Natural killer cell (primary cell): Measurements from ENCODE around the gene HOXD10. TPM values are rescaled to one million over a fixed set of nuclear protein-coding genes. Genes with fewer than 3 reads are reported as not detected.

ENCODE experiments used
- ATAC-seq, 3 donors: fragments of 150-1000 bp in 2 of 3; fragments of 200-7000 bp in 1 of 3; cut with Tn5 transposase; 1 replicate in 1 of 3; 2 replicates in 2 of 3; pipeline ENCODE4 v1.10.0; 2021; ENCODE audit warnings: mild to moderate bottlenecking in 2 of 3, moderate library complexity in 2 of 3
- DNase-seq, 2 donors: peaks; one replicate each; pipeline versions ENCODE4 v3.0.0 to v3.0.0-alpha.2; 2013 to 2021; ENCODE audit warnings: mixed read lengths in 1 of 2
- H3K27ac ChIP-seq: one replicate; pipeline ENCODE4 v1.5.1; 2013; ENCODE audit warnings: mild to moderate bottlenecking, low read length
- H3K27me3 ChIP-seq: one replicate; pipeline ENCODE4 v1.6.1; 2013; ENCODE audit warnings: low read length; ENCODE audit not compliant: control insufficient read depth, insufficient read depth
- H3K36me3 ChIP-seq: one replicate; pipeline ENCODE4 v1.6.1; 2013; ENCODE audit warnings: low read length; ENCODE audit not compliant: control insufficient read depth, insufficient read depth
- H3K4me1 ChIP-seq: one replicate; pipeline ENCODE4 v1.6.1; 2013; ENCODE audit warnings: low read length; ENCODE audit not compliant: control insufficient read depth, insufficient read depth
- H3K4me3 ChIP-seq: one replicate; pipeline ENCODE4 v1.5.1; 2013; ENCODE audit warnings: low read length
- H3K9me3 ChIP-seq: one replicate; pipeline ENCODE4 v1.6.1; 2013; ENCODE audit warnings: low read length; ENCODE audit not compliant: control insufficient read depth, insufficient read depth
- H3K27ac Mint-ChIP-seq, 2 donors: one replicate each; pipeline ENCODE4 v1.8.0; 2022; ENCODE audit warnings: mild to moderate bottlenecking in 2 of 2, mixed read lengths in 2 of 2, moderate library complexity in 1 of 2
- H3K27me3 Mint-ChIP-seq, 2 donors: one replicate each; pipeline ENCODE4 v1.8.0; 2022; ENCODE audit warnings: low read depth in 2 of 2, mixed read lengths in 2 of 2
- H3K36me3 Mint-ChIP-seq: one replicate; pipeline ENCODE4 v1.8.0; 2022; ENCODE audit warnings: mixed read lengths
- H3K4me1 Mint-ChIP-seq, 2 donors: one replicate each; pipeline ENCODE4 v1.8.0; 2022; ENCODE audit warnings: mixed read lengths in 2 of 2
- H3K4me3 Mint-ChIP-seq: one replicate; pipeline ENCODE4 v1.8.0; 2022; ENCODE audit warnings: mild to moderate bottlenecking, moderate library complexity, mixed read lengths
- H3K9me3 Mint-ChIP-seq, 2 donors: one replicate each; pipeline ENCODE4 v1.8.0; 2022; ENCODE audit warnings: mixed read lengths in 2 of 2
- WGBS: methylation state at CpG from one replicate; pipeline ENCODE4 v1.1.7; 2013; ENCODE audit warnings: missing lambda C conversion rate; ENCODE audit not compliant: insufficient coverage; 5-methylcytosine and 5-hydroxymethylcytosine counted together
- intact Hi-C: fragments of 100-400 bp; cut with micrococcal nuclease; formaldehyde crosslinking; loops from one replicate; pipeline ENCODE4 v1.14.2; 2022
- total RNA-seq, 4 donors: library from RNA; stranded (reverse); fragments of 120-200 nt in 1 of 4; gene quantifications; one replicate each; pipeline versions ENCODE4 v1.2.3 to v1.2.4, GENCODE V29; 2013 to 2022
- TF ChIP-seq, protein P1 (sequence below): fragments of 200-600 bp; IDR thresholded peaks from one replicate; pipeline ENCODE4 v1.8.0; 2022; ENCODE audit warnings: antibody characterized with exemption

The HOXD10 gene
- total RNA-seq, 3 donors from 2014 or later (not counting 1 experiment from before 2014, with no cell fraction given) = not detected

DNA sequence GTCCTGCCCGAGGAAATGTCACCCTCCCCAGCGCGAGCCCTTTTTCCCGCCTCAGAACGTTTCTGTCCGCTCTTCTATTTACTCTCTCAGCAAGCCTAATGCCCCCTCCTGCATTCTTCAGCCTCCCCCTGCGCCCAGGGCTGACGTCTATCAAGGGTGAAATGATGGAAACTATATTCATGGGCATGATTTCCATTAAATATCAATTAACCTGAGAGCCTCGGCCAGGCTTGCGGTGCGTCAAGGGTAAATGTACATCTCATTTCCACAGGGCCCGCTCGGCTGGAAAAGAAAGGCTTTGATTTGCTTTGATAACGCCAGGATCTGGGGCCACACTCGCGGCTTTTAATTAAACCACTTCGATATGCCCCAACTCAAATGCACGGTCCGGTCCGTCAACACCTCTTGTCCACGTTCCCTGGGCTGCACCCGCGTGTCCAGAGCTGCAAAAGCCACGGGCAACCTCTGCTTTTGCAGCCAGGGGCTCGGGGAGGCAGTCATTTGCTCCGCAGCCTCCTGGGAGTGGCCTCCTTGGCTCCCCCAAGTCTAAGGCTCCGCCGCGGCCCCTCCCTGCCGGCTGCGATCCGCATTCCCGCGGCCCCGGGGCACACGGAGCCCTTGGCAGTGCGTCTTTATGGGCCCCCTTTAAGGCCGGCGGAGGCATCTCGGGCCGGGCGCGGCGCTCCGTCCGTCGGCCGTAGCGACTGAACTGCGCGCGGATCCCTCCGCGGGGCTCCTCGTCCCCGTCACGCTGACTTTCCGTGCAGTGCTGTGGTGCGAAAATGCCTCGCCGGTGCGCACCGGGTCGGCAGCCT lies 12.6 kb downstream of the HOXD10 start, which contains the start of gene HOXD8:
Gene HOXD8, plus strand, starts transcription at position 724 of the 815 bp plus-strand sequence. CDS start 662 bp downstream, outside the sequence.
- H3K27ac Mint-ChIP-seq = peak within 1 kb of the TSS in 1 of 2 donors; percentile 54
- 8% methylated on average over 59 of the region's 64 CpGs for WGBS
- peaks cover 30 to 35% of the 10 kb centered on the region in 2 donors for H3K4me1 Mint-ChIP-seq
- Histone ChIP-seq H3K9me3 (peaks cover 4% of the 10 kb centered on the region), H3K4me1 (peaks cover 24% of the 10 kb centered on the region), H3K36me3 (no peaks in the 10 kb centered on the region), H3K27ac (no peak within 1 kb of the TSS), H3K4me3 (no peak within 1 kb of the TSS), H3K27me3 (peaks cover 84% of the 10 kb centered on the region)
- intact Hi-C loops = loop anchor here (5.0 kb wide), 3 partner anchors 508 to 1033 kb away; no protein-coding TSS in a partner anchor
- TF ChIP-seq, protein P1, sequence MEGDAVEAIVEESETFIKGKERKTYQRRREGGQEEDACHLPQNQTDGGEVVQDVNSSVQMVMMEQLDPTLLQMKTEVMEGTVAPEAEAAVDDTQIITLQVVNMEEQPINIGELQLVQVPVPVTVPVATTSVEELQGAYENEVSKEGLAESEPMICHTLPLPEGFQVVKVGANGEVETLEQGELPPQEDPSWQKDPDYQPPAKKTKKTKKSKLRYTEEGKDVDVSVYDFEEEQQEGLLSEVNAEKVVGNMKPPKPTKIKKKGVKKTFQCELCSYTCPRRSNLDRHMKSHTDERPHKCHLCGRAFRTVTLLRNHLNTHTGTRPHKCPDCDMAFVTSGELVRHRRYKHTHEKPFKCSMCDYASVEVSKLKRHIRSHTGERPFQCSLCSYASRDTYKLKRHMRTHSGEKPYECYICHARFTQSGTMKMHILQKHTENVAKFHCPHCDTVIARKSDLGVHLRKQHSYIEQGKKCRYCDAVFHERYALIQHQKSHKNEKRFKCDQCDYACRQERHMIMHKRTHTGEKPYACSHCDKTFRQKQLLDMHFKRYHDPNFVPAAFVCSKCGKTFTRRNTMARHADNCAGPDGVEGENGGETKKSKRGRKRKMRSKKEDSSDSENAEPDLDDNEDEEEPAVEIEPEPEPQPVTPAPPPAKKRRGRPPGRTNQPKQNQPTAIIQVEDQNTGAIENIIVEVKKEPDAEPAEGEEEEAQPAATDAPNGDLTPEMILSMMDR = no peak
- DNase-seq (peak in 1 of 2 donors; percentile 42), ATAC-seq (peak in 1 of 3 donors; percentile 22)
- no peaks in the 10 kb centered on the region for H3K9me3 Mint-ChIP-seq
- H3K36me3 Mint-ChIP-seq = peaks cover 22% of the 10 kb centered on the region
- H3K27me3 Mint-ChIP-seq = peaks cover 75 to 86% of the 10 kb centered on the region in 2 donors
- H3K4me3 Mint-ChIP-seq = peak within 1 kb of the TSS; percentile 78

DNA sequence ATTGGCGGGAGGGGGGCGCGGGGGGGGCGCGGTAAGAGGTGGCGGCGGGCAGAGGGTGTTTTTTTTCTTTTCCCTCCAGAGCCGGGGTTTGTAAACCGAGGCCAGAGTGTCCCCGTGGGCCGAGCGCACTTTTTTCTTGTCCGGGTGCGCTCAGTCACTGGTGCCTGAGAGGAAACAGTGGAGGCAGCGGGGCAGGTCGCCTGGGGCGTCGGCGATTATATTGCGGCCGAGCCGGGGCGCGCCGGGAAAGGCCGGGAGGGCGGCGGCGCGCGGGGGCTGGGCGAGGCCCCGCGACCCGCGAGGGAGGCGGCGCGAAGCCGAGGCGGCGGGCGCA lies 13.2 kb downstream of the HOXD10 start:
- Histone ChIP-seq H3K27me3 (peaks cover 82% of the 10 kb centered on the region), H3K27ac (no peak overlapping the region), H3K36me3 (no peaks in the 10 kb centered on the region), H3K4me1 (peaks cover 24% of the 10 kb centered on the region), H3K9me3 (peaks cover 4% of the 10 kb centered on the region), H3K4me3 (no peak overlapping the region)
- ATAC-seq = peak in 2 of 3 donors; percentile 8 to 14
- Mint-ChIP-seq H3K36me3 (peaks cover 22% of the 10 kb centered on the region), H3K4me3 (peak overlapping the region; percentile 66), H3K27me3 (peaks cover 72 to 86% of the 10 kb centered on the region in 2 donors), H3K4me1 (peaks cover 30 to 35% of the 10 kb centered on the region in 2 donors), H3K9me3 (no peaks in the 10 kb centered on the region), H3K27ac (no peak overlapping the region)
- WGBS = 3% methylated on average over 43 of the region's 43 CpGs
- TF ChIP-seq, protein P1 = no peak
- intact Hi-C loops = loop anchor here (5.0 kb wide), 4 partner anchors 423 to 1033 kb away; no protein-coding TSS in a partner anchor
- DNase-seq = no peak

DNA sequence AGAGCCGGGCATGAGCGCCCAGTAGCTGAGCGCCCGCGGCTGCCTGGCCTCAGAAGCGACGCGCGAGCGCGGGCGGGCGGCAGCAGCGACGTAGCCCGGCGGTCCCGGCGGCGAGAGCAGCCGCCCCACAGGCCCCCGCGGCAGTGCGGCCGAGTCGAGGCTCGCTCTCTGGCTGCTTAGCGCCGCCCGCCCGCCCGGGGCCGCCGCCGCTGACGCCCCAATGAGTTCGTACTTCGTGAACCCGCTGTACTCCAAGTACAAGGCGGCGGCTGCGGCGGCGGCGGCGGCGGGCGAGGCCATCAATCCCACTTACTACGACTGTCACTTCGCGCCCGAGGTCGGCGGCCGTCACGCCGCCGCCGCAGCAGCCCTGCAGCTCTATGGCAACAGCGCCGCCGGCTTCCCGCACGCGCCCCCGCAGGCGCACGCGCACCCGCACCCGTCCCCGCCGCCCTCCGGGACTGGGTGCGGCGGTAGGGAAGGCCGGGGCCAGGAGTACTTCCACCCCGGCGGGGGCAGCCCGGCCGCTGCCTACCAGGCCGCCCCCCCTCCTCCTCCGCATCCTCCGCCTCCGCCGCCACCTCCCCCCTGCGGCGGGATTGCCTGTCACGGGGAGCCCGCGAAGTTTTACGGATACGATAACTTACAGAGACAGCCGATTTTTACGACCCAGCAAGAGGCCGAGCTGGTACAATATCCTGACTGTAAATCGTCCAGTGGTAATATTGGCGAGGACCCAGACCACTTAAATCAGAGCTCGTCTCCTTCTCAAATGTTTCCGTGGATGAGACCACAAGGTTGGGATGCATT lies 13.8 kb downstream of the HOXD10 start:
- no peaks in the 10 kb centered on the region for H3K9me3 Mint-ChIP-seq
- H3K36me3 Mint-ChIP-seq = peaks cover 24% of the 10 kb centered on the region
- H3K4me1 ChIP-seq = peaks cover 24% of the 10 kb centered on the region
- H3K4me1 Mint-ChIP-seq = peaks cover 31 to 38% of the 10 kb centered on the region in 2 donors
- peaks cover 4% of the 10 kb centered on the region for H3K9me3 ChIP-seq
- H3K27ac Mint-ChIP-seq = peak overlapping the region in 1 of 2 donors; percentile 26
- WGBS = 4% methylated on average over 100 of the region's 100 CpGs
- no peak overlapping the region for H3K4me3 ChIP-seq
- peak overlapping the region; percentile 86 for H3K4me3 Mint-ChIP-seq
- no peaks in the 10 kb centered on the region for H3K36me3 ChIP-seq
- ATAC-seq (peak; percentile 22 to 62 (median 46)), DNase-seq (peak in 1 of 2 donors; percentile 43)
- peaks cover 72 to 88% of the 10 kb centered on the region in 2 donors for H3K27me3 Mint-ChIP-seq
- TF ChIP-seq, protein P1 = no peak
- peaks cover 80% of the 10 kb centered on the region for H3K27me3 ChIP-seq
- no peak overlapping the region for H3K27ac ChIP-seq
- intact Hi-C loops = loop anchor here (5.0 kb wide), 1 partner anchor 422 kb away; no protein-coding TSS in a partner anchor
